HepG2 (cell line): ENCODE data around the gene SEPTIN12.

Experiments
- CSRNP2 ChIP-seq: sonication (generic); formaldehyde crosslinking; conservative IDR thresholded peaks from 2 replicates; pipeline ENCODE4 v1.8.0; 2022; ENCODE audit warnings: low read depth, missing genetic modification reagents
- CTCF ChIP-seq: sonication (generic); formaldehyde crosslinking; IDR thresholded peaks from 2 replicates; pipeline ENCODE4 v1.5.0; 2020; ENCODE audit warnings: mild to moderate bottlenecking, missing genetic modification reagents, moderate library complexity
- KDM5A ChIP-seq: fragments of 200-600 bp; sonication (generic); IDR thresholded peaks from 2 replicates; pipeline ENCODE4 v1.7.0; 2018; ENCODE audit warnings: antibody characterized with exemption, mild to moderate bottlenecking, low read length, borderline replicate concordance
- SMARCC2 ChIP-seq: fragments of 450-650 bp; IDR thresholded peaks from 2 replicates; pipeline ENCODE4 v1.6.1; 2017; ENCODE audit warnings: antibody characterized with exemption, mild to moderate bottlenecking
- ZNF10 ChIP-seq: sonication (generic); formaldehyde crosslinking; IDR thresholded peaks from 2 replicates; pipeline ENCODE4 v1.4.0; 2020; ENCODE audit warnings: mild to moderate bottlenecking, low read depth, missing genetic modification reagents, borderline replicate concordance
- ZNF589 ChIP-seq: sonication (generic); formaldehyde crosslinking; conservative IDR thresholded peaks from 2 replicates; pipeline ENCODE4 v1.8.0; 2022; ENCODE audit warnings: mild to moderate bottlenecking, moderate library complexity, missing genetic modification reagents
- ZNF776 ChIP-seq: sonication (generic); formaldehyde crosslinking; IDR thresholded peaks from 2 replicates; pipeline ENCODE4 v1.4.0; 2020; ENCODE audit warnings: mild to moderate bottlenecking, missing genetic modification reagents

GRCh38 chr16:4778050-4778392, 10.1 kb downstream of the SEPTIN12 start:
- no peak for TF ChIP-seq ZNF589
- TF ChIP-seq SMARCC2: no peak
- TF ChIP-seq CSRNP2: no peak
- no peak for TF ChIP-seq CTCF (CRISPR knock-in tag)
- no peak for TF ChIP-seq ZNF776 (CRISPR knock-in tag)
- TF ChIP-seq ZNF10: no peak
- no peak for TF ChIP-seq KDM5A
